RCC 7860 (cell line): ENCODE measurements around the gene ADAM15.

ENCODE experiments used
- DNase-seq: peaks from one replicate; pipeline ENCODE4 v3.0.0-alpha.2; 2015; ENCODE audit warnings: low spot score
- FAIRE-seq: peaks from 2 replicates; lab custom pipeline; 2012; peaks lifted over from hg19 to GRCh38; lab: Jason Lieb, UNC

Gene ADAM15

DNA sequence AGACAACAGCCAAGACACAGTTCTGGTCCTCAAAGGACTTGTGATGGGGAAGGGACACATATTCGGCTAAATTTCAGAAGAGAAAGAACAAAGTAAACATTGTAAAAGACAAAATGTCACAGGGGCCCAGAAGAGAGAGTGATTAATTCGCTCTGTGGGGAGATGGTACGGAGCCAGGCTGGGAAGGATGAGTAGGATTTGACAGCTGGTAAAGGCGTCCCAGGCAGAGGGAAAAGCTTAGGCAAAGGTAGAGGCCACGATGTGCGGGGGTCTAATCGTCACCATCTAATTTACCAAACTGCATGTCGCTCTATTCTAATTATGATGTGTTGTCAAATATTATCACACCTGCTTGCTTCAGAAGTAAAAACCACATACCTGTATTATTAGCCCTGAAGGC lies 59.3 kb downstream of the ADAM15 start:
- FAIRE-seq = no peak
- DNase-seq = no peak

DNA sequence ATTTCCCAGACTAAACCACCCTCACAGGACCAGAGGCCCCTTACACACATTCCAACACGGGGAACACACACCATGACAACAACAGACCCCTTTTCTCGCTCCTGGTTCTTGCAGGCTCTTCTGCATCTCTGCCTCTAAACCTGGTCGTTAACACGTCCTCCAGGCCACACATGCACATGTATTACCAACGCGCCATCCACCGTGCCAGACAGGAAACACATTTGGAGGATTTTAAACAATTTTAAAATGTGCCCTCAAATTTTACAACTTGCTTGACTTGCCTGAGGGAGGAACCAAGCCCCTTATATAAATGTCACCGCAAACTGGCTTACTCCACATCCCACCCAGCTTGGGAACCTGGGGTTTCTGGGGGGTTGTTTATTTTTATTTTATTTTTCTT lies 59.7 kb downstream of the ADAM15 start:
- FAIRE-seq = no peak
- DNase-seq = no peak
